ENCODE measurements around the gene C17orf67. TPM values are rescaled to one million over a fixed set of nuclear protein-coding genes. Genes with fewer than 3 reads are reported as not detected.

C17orf67 gene
- polyA plus RNA-seq, 1 donor (not counting 4 experiments of a cell fraction or from before 2014, with no cell fraction given): 0.46 TPM

DNA sequence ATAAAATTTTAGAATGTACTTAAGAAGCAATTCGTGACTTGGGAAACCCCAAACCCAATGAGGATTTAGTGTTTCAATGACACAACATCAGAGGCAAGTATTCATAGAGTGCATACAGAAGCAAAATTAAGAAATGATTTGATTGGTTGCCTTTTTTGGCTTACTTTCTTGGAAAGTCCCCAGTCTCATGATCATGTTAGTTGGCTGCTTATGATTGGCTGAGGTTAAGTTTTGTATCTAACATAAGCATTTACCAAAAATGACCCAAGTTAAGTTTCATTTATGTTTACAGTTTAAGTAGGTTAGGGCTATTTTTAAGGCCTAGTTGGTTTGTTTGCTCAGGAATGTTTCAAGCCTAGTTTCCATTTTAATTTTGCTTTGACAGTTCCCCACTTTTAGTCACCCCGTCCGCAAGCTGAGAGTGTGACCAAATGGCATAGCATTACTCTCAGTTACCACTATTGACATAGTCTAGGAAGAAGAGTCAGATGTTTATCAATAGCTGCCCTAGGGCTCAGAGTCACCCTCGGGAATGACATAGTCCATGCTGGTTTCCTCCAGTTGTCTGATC lies 36.4 kb upstream of the C17orf67 start:
- H3K9me3 ChIP-seq (ENCODE audit: control insufficient read depth, low read depth, low read length): no peaks in the 10 kb centered on the region
- no peak overlapping the region for H2AFZ ChIP-seq (ENCODE audit: control insufficient read depth, low read length)
- no peaks in the 10 kb centered on the region for H3K4me1 ChIP-seq (ENCODE audit: control insufficient read depth, extremely low read depth, insufficient read depth, low read length)
- no peak overlapping the region for H3K9ac ChIP-seq (ENCODE audit: control insufficient read depth, extremely low read depth, insufficient read depth, low read length)
- no peaks in the 10 kb centered on the region for H4K20me1 ChIP-seq (ENCODE audit: control insufficient read depth, extremely low read depth, insufficient read depth, low read length)
- H3K9me1 ChIP-seq (ENCODE audit: control insufficient read depth, extremely low read depth, insufficient read depth, low read length): no peaks in the 10 kb centered on the region
- TF ChIP-seq, protein P1, sequence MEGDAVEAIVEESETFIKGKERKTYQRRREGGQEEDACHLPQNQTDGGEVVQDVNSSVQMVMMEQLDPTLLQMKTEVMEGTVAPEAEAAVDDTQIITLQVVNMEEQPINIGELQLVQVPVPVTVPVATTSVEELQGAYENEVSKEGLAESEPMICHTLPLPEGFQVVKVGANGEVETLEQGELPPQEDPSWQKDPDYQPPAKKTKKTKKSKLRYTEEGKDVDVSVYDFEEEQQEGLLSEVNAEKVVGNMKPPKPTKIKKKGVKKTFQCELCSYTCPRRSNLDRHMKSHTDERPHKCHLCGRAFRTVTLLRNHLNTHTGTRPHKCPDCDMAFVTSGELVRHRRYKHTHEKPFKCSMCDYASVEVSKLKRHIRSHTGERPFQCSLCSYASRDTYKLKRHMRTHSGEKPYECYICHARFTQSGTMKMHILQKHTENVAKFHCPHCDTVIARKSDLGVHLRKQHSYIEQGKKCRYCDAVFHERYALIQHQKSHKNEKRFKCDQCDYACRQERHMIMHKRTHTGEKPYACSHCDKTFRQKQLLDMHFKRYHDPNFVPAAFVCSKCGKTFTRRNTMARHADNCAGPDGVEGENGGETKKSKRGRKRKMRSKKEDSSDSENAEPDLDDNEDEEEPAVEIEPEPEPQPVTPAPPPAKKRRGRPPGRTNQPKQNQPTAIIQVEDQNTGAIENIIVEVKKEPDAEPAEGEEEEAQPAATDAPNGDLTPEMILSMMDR (optimal IDR thresholded peaks at IDR 0.05 in 1 of 3, IDR thresholded peaks at IDR 0.05 in 1 of 3, conservative IDR thresholded peaks at IDR 0.05 in 1 of 3; ENCODE audit: extremely low read depth in 1 of 3, insufficient read depth in 2 of 3, low read length in 3 of 3): no peak
- no peak for TF ChIP-seq EZH2 (IDR thresholded peaks at IDR 0.05; ENCODE audit: low read length)
- dilution Hi-C loops (cut with MboI; ENCODE audit: extremely low pct_ligation_motif_present, low sequenced_read_pairs): no loop called here
- no peak overlapping the region for H3K27ac ChIP-seq (ENCODE audit: control insufficient read depth, insufficient read depth, low read length)
- H3K79me2 ChIP-seq (ENCODE audit: control insufficient read depth, insufficient read depth, low read length): no peaks in the 10 kb centered on the region
- no peaks in the 10 kb centered on the region for H3K27me3 ChIP-seq (ENCODE audit: control insufficient read depth, extremely low read depth, insufficient read depth, low read length)
- H3K36me3 ChIP-seq (ENCODE audit: control insufficient read depth in 2 of 2, extremely low read depth in 1 of 2, insufficient read depth in 2 of 2, low read length in 2 of 2): peaks cover 0 to 2% of the 10 kb centered on the region in 2 experiments
- H3K4me3 ChIP-seq (ENCODE audit: control insufficient read depth in 2 of 3, extremely low read depth in 1 of 3, insufficient read depth in 2 of 3, low read depth in 1 of 3, low read length in 3 of 3): no peak overlapping the region
- FAIRE-seq (no peak), DNase-seq (ENCODE audit: low read depth, low spot score) (no peak)
- H3K4me2 ChIP-seq (ENCODE audit: control insufficient read depth, extremely low read depth, insufficient read depth, low read depth, low read length): no peak overlapping the region

DNA sequence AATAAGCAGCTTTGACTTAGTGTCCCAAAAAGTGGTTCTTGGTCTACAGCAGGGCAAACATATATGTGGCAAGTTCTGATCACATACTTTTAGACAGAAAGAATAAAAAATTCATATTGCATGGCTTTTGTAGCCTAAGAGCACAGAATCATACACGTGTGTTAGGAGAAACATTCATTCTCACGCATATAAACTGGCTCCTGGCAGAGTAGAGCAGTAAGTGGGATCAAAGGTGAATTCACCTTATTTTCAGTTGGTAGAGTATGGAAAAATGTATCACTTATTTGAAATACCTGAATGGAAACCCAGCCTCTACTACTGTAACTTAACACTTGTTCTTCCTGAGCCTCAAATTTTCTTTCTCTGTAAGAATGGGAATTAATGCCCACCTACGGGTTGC lies 35.0 kb upstream of the C17orf67 start:
- no peak overlapping the region for H3K27ac ChIP-seq (ENCODE audit: control insufficient read depth, insufficient read depth, low read length)
- no peaks in the 10 kb centered on the region for H3K4me1 ChIP-seq (ENCODE audit: control insufficient read depth, extremely low read depth, insufficient read depth, low read length)
- H3K4me2 ChIP-seq (ENCODE audit: control insufficient read depth, extremely low read depth, insufficient read depth, low read depth, low read length): no peak overlapping the region
- no peak overlapping the region for H3K4me3 ChIP-seq (ENCODE audit: control insufficient read depth in 2 of 3, extremely low read depth in 1 of 3, insufficient read depth in 2 of 3, low read depth in 1 of 3, low read length in 3 of 3)
- no peak overlapping the region for H3K9ac ChIP-seq (ENCODE audit: control insufficient read depth, extremely low read depth, insufficient read depth, low read length)
- peaks cover 0 to 10% of the 10 kb centered on the region in 2 experiments for H3K36me3 ChIP-seq (ENCODE audit: control insufficient read depth in 2 of 2, extremely low read depth in 1 of 2, insufficient read depth in 2 of 2, low read length in 2 of 2)
- no peaks in the 10 kb centered on the region for H4K20me1 ChIP-seq (ENCODE audit: control insufficient read depth, extremely low read depth, insufficient read depth, low read length)
- no peak overlapping the region for H2AFZ ChIP-seq (ENCODE audit: control insufficient read depth, low read length)
- no peaks in the 10 kb centered on the region for H3K9me3 ChIP-seq (ENCODE audit: control insufficient read depth, low read depth, low read length)
- FAIRE-seq (no peak), DNase-seq (ENCODE audit: low read depth, low spot score) (no peak)
- H3K9me1 ChIP-seq (ENCODE audit: control insufficient read depth, extremely low read depth, insufficient read depth, low read length): no peaks in the 10 kb centered on the region
- dilution Hi-C loops (cut with MboI; ENCODE audit: extremely low pct_ligation_motif_present, low sequenced_read_pairs): no loop called here
- no peaks in the 10 kb centered on the region for H3K79me2 ChIP-seq (ENCODE audit: control insufficient read depth, insufficient read depth, low read length)
- no peaks in the 10 kb centered on the region for H3K27me3 ChIP-seq (ENCODE audit: control insufficient read depth, extremely low read depth, insufficient read depth, low read length)
- TF ChIP-seq, protein P1 (optimal IDR thresholded peaks at IDR 0.05 in 1 of 3, IDR thresholded peaks at IDR 0.05 in 1 of 3, conservative IDR thresholded peaks at IDR 0.05 in 1 of 3; ENCODE audit: extremely low read depth in 1 of 3, insufficient read depth in 2 of 3, low read length in 3 of 3): no peak
- no peak for TF ChIP-seq EZH2 (IDR thresholded peaks at IDR 0.05; ENCODE audit: low read length)

Data from keratinocyte (primary cell).